HG03103 (cell line): ENCODE data around the gene TNNT3.
"Not testable (repeated sequence)": the region's sequence is repeated elsewhere in the genome, so short reads cannot be mapped to it uniquely, and the experiment has no call there.

Experiments
- ATAC-seq: cut with Tn5 transposase; IDR thresholded peaks from one replicate; pipeline ENCODE4 v1.9.1; 2021; ENCODE audit warnings: low read depth; ENCODE audit not compliant: unreplicated experiment

Gene TNNT3

GRCh38 chr11:1919391-1920127, at the start of gene TNNT3:
TNNT3 (plus strand) TSS chr11:1919703; CDS start chr11:1922875, 3,172 bp downstream.
- no peak for ATAC-seq

DNA sequence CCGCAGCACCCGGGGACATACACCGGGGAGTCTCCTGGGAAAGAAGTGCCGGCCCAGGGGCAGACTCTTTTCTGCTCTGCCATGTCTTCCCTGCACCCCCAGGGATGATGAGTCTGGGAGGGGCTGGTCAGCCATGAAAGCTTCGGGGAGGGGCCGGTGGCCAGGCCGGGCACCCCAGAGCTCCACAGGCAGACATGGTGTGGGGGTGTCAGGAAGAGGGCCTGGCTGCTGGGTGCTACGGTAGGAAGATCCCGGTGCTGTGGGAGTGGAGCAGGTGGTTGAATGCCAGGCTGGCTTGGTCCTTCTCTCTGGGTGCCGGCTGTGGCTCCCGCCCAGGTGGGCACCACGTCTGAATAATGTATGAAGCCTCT, 49.2 kb upstream of the TNNT3 start:
- ATAC-seq: no peak

DNA sequence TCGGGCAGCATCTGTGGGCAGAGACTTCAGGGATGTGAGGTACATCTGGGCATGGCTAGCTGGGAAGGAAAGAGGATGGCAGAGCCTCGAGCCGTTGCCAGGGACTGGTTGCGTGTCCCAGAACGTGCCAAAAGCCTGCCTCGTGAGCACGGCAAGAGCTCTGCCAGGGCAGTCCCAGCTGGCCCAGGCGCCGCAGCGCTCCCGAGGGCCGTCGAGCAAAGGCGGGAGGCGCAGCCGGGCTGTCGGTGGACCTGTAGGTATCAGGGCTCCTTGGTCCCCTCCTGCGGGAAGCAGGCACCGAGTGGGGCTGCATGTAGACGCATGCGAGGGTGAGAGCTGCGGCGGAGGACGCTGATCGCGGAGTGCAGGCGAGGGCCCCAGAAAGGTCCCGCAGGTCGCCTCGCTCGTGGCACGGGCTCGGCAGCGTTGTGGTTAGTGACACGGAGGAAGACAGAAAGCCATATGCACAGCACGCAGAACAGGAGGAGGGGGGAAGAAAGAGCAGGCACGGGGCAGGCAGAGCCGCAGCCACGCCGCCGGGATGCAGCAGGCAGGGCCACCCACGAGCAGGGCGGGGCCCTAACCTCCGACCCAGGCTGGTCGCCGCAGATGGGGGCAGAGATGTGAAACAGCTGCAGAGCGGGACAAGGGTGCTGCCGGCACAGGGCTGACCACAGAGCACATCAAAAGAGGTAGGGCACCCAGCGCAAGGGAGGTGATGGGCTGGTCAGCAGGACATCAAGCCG, 48.6 kb upstream of the TNNT3 start:
- ATAC-seq: no peak

GRCh38 chr11:1871531-1871930, 48.0 kb upstream of the TNNT3 start:
- ATAC-seq: no peak

GRCh38 chr11:1872267-1872985, 47.1 kb upstream of the TNNT3 start:
- ATAC-seq: no peak

- no peak for ATAC-seq
These were observed 46.3 kb upstream of the TNNT3 start for GRCh38 chr11:1873048-1873812.

DNA sequence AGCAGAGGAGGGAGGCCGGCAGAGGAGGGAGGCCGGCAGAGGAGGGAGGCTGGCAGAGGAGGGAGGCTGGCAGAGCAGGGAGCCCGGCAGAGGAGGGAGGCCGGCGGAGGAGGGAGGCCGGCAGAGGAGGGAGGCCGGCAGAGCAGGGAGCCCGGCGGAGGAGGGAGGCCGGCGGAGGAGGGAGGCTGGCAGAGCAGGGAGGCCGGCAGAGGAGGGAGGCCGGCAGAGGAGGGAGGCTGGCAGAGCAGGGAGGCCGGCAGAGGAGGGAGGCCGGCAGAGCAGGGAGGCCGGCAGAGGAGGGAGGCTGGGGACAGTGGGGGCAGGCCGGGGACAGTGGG, 45.7 kb upstream of the TNNT3 start:
- ATAC-seq: not testable (repeated sequence)

GRCh38 chr11:1874441-1875092, 44.9 kb upstream of the TNNT3 start:
- ATAC-seq: not testable (repeated sequence)

DNA sequence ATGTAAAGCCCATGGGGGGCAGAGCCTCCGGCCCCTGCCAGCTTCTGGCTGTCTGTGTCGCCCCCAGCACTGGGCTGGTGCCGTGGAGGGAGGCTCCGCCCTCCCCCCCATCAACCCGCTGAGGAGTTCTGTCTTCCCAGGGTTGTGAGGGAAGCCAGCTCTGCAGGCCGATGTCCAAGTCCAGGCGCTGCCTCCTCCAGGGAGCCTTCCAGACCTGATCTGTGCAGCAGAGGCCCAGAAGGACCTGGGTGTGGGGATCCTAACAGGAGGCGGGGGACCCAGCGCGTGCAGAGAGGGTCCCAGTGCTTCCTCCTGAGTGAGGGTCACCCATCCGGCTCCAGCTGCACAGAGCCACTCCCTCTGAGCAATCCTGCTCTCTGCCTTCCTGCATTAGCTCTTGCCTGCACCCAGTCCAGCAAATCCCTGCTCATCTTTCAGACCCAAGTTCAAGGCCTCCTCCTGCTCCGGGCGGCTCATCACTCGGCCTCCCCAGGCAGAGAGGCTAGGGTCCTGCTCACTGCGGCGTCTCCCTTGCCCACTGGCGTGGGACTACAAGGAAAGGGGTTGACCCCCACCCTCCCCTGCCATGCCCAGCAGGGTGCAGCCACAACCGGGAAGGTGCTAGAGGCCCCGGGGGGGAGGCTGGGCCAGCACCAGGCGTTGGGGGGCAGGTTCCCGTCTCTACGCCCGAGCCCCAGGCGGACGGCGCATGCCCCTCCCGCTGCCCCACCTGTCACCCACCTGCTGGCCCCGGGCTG, 44.2 kb upstream of the TNNT3 start:
- ATAC-seq: no peak

- not testable (repeated sequence) for ATAC-seq
These were observed 43.6 kb upstream of the TNNT3 start for GRCh38 chr11:1875851-1876301.

GRCh38 chr11:1876361-1877063, 43.0 kb upstream of the TNNT3 start:
- no peak for ATAC-seq

GRCh38 chr11:1877211-1878136, 42.0 kb upstream of the TNNT3 start:
- no peak for ATAC-seq

DNA sequence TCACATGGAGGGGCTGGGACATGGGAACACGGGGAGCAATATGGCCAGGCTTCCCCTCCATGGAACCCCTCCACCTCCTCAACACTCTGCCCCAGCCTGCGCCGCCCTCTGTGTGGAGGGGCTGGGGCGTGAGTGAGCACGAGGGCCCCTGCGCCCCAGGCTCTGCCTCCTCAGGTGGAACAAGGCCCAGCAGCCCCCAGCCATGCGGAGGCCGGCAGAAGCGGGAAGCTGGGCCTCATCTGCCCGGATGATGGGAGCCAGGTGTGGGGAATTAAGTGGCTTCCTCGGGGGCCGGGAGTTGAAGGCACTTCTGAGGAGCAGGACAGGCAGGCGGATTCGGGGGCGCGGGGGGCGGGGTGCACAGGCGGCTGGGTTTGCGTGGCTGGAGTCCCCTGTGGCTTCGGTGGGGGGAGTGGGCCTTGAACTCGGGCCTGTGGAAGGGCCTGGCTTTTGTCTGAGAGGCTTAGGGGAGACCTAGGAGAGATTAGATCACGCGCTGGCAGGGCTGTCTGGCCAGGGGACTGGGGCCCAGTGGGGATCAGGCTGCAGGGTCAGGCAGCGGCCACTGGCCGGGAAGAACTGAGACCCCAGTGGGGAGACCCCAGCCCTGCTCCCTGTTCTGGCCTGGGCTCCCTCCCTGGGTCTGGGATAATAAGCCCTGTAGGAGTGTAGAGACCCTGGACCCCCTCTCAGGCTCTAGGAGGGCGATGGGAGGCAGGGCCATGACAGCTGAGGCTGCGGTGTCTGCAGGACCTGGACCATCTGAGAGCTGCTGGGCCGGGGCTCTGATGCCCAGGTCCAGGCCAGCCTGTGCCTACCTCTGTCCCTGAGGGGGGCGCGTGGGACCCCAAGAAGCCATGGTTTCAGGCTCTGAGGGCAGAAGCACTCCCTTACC, 41.1 kb upstream of the TNNT3 start:
- ATAC-seq: no peak

DNA sequence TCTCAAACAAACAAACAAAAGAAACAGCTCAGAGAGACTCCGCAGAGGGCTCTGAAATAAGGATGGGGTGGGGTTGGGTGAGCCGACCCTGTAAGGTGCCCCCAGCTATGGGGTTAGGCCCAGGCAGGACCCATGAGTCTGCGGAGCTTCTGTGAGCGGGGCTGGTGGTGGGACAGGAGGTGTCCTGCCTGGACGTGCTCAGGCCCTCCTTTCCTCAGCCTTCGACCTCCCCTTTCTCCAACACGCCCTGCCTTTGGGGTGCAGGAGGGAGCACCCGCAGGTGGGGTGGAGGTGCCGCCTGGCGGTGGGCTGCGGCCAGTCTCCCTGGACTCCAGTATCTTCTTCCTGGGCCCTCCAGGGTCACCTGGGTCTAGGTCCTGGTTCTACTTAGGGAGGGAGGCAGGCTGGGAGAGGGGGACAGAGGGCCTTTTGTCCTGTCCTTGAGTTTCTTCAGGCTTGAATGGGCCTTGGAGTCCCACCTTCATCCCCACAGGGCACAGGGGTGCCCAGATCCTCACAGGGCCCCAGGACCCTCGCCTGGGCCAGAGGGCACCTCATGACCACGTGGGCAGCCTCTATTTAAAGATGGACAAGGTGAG, 40.1 kb upstream of the TNNT3 start:
- ATAC-seq: no peak

DNA sequence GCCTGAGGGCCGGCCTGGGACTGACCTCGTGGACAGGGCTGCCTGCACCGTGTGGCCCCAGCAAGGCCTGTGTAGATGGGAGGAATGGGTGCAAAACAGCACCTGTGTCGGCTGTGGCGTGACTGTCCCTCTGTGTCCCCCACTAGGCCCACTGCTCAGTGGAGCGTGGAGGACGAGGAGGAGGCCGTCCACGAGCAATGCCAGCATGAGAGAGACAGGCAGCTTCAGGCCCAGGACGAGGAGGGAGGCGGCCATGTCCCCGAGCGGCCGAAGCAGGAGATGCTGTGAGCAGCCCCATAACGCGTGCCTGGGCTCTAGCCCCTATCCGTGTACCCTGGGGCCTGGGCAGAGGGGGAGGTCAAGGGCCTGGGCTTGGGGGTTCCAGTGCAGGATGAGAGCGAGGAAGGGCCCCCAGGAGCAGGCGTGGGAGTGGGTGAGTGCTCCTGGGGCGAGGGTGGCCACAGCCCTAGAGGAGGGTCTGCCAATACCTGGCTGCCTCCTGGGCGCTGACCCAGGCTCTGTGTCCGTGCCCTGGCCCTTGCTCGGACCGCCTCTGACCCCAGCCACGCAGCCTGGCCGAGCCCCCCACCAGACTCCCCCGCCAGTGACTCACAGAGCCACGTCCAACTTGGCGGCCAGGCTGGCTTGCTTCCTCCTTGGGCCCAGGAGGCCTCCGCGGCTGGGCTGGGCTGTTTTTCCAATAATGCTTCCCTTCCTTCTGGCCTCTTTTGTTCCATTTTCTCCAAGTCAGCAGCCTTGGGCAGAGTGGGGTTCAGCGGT, 39.4 kb upstream of the TNNT3 start:
- ATAC-seq: no peak
